DMS79 (cell line): ENCODE results near the gene ANKRD24.
"Not testable (repeated sequence)": the region's sequence is repeated elsewhere in the genome, so short reads cannot be mapped to it uniquely, and the experiment has no call there.

Source experiments
- DNase-seq: peaks from one replicate; lab custom pipeline; 2025; lab: John Stamatoyannopoulos, UW

The ANKRD24 gene

DNA sequence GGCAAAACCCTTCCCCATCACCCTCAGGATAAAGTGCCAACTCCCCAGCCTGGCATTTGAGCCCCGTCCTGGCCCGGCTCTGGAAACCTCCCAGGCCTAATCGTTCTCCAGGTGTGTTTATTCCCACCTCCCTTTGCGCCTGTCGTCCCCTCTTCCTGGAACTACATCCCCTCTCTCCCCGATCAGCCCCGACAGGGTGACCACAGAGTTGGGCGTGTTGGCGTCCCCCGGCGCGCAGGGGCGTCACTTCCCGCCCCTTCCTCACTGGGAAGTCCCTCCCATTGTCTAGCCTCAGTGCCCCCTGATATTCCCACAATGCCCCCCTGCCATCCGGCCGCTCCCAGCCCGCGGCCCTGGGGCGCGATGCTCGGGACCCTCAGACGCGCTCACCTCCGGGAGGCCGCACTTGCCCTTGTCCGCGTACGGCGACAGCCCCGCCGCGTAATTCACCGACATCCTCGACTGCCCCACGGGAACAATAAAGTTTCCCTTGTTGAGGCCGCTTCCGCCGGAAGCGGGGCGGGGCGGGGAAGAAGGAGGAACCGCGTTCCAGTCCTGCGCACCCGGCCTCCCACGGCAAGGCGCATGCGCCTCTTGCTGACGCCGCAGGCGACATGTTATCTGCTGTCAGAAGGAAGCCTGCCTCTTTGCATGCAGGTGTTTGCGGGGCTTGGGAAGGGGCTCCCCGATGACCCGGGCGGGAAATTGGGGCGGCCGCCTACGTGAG lies at the start of gene ANKRD24, which contains the start of gene SIRT6:
Gene ANKRD24, plus strand, starts transcription at position 606 of the 727 bp plus-strand sequence. CDS start 3,737 bp downstream, outside the sequence.
Gene SIRT6, minus strand, starts transcription at position 480 of the 727 bp plus-strand sequence. Its CDS starts 24 bp downstream, at position 456.
- DNase-seq = peak; percentile 89

GRCh38 chr19:4134351-4134750 lies 48.1 kb upstream of the ANKRD24 start:
- DNase-seq = no peak

- DNase-seq = not testable (repeated sequence)
These were observed 47.1 kb upstream of the ANKRD24 start for GRCh38 chr19:4135386-4135785.

GRCh38 chr19:4136680-4137088 lies 45.8 kb upstream of the ANKRD24 start:
- no peak for DNase-seq

GRCh38 chr19:4138445-4138844 lies 44.0 kb upstream of the ANKRD24 start:
- no peak for DNase-seq

GRCh38 chr19:4139614-4140236 lies 42.8 kb upstream of the ANKRD24 start:
- no peak for DNase-seq

DNA sequence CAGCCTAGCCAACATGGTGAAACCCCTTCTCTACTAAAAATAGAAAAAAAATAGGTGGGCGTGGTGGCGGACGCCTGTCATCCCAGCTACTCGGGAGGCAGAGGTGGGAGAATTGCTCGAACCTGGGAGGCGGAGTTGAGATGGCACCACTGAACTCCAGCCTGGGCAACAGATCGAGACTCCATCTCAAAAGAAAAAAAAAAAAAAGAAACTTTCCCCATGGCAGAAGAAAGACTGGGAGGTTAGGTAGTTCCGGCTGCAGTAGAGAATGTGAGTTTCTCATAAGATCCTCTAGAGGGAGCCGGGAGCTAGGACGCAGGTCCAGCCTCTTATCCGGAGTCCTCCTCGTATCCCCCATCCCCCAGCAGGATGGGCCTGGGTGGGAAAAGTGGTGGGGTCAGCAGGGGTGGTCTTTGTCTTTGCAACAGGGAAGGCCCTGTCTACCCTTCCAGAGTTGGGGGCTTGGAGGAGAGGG lies 42.2 kb upstream of the ANKRD24 start:
- DNase-seq = peak; percentile 16

DNA sequence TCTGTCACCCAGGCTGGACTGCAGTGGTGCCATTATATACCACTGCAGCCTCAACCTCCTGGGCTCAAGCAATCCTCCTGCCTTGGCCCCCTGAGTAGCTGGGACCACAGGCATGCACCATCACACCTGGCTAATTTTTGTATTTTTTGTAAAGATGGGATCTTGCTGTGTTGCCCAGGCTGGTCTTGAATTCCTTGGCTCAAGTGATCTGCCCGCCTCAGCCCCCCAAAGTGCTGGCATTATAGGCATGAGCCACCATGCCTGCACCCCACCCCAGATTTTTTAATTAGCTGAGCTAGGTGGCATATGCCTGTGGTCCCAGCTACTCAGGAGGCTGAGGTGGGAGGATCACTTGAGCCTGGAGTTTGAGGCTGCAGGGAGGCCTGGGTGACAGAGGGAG lies 39.6 kb upstream of the ANKRD24 start:
- not testable (repeated sequence) for DNase-seq

DNA sequence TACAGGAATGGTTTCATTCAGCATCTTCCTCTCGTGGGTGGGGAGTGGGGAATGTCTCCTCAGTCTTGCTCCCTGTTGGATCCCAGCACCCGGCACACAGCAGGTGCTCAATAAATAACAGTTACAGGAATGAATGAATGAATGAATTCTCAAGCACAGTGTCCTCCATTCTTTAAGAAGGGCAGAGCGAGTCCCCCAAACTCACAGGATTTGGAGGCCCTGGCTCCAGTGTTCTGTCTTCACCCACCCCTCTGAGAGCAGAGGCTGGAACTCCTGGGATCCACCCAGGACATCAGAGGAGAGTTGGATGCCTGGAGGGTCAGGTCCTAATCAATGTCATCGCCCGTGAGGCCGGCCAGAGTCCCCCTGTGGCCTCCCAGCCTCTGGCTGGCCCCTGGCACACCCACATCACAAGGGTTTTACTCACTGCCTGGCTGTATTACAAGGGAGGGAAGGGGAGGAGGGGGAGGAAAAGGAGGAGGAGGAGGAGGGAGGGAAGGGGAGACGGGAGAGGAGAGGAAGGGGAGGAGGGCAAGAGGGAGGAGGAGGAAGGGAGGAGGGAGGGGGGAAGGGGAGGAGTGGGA lies 37.7 kb upstream of the ANKRD24 start:
- no peak for DNase-seq

- no peak for DNase-seq
These were observed 32.8 kb upstream of the ANKRD24 start for GRCh38 chr19:4149518-4150288.

GRCh38 chr19:4151623-4152022 lies 30.9 kb upstream of the ANKRD24 start:
- no peak for DNase-seq

GRCh38 chr19:4152241-4152998 lies 30.1 kb upstream of the ANKRD24 start:
- DNase-seq = no peak

DNA sequence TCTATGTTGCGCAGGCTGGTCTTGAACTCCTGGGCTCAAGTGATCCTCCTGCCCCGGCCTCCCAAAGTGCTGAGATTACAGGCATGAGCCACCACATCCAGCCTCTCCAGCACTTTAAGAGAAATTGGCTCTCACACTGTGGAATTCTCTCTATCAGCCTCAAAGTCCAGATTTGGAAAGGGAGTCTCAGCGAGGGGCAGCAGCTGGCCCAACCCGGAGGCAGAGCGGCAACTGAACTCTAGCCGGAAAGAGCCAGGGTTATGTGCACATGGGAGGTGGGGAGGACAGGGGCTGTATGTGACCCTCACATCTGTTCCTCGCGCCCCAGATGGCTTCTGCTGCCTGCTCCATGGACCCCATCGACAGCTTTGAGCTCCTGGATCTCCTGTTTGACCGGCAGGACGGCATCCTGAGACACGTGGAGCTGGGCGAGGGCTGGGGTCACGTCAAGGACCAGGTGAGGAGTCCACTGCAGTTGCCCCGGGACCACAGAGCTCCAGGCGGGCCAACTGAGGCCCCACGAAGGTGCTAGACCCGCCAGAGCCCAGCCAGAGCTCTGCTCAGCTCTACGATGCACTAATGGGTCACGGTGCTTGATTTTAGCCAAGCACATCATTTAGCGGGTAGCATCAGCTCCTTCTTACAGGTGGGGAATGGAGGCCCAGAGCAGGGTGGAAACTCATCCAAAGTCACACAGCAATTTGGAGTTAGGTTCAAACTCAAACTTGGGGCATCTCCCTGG lies 27.7 kb upstream of the ANKRD24 start:
- DNase-seq = no peak

- no peak for DNase-seq
These were observed 25.3 kb upstream of the ANKRD24 start for GRCh38 chr19:4157164-4157563.

- not testable (repeated sequence) for DNase-seq
These were observed 24.5 kb upstream of the ANKRD24 start for GRCh38 chr19:4157971-4158370.

DNA sequence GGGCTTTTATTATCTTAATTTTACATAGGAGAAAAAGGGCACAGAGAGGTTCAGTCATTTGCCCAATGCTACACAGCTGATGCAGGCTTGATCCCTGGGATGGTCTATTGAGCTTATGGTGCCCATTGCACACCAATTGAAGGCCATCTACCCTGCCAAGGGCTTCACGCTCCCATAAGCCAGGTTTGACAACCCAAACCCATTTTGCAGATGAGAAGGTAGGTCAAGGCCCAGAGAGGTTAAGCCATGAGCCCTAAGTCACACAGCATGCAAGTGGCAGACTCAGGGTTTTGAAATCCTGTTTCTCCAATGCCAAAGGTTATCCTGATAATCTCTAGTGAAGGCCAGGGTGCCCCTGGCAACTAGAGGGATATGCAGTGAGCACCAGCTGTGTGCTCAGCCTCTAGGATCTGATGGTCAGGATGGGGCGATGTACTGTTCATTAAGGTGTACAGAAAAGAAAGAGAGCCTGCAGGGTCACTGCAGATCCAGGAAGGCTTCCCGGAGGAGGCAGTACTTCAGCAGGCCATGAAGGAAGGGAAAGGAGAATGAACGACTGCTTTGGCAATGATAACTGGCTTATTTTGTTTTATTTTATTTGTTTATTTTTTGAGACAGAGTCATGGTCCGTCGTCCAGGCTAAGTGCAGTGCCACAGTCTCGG lies 20.9 kb upstream of the ANKRD24 start:
- DNase-seq = no peak

- no peak for DNase-seq
These were observed 18.2 kb upstream of the ANKRD24 start for GRCh38 chr19:4164262-4164661.

DNA sequence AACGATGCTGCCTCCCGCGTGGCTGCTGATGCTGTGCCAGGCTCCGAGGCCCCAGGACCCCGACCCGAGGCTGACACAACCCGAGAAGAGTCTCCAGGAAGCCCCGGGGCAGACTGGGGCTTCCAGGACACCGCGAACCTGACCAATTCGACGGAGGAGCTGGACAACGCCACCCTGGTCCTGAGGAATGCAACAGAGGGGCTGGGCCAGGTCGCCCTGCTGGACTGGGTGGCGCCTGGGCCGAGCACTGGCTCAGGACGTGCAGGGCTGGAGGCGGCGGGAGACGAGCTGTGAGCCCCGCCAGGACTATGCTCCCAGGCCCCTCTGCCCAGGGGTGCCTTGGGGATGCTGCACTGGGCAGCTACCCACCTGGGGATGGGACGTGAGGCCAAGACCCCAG lies 10.8 kb upstream of the ANKRD24 start:
- no peak for DNase-seq

DNA sequence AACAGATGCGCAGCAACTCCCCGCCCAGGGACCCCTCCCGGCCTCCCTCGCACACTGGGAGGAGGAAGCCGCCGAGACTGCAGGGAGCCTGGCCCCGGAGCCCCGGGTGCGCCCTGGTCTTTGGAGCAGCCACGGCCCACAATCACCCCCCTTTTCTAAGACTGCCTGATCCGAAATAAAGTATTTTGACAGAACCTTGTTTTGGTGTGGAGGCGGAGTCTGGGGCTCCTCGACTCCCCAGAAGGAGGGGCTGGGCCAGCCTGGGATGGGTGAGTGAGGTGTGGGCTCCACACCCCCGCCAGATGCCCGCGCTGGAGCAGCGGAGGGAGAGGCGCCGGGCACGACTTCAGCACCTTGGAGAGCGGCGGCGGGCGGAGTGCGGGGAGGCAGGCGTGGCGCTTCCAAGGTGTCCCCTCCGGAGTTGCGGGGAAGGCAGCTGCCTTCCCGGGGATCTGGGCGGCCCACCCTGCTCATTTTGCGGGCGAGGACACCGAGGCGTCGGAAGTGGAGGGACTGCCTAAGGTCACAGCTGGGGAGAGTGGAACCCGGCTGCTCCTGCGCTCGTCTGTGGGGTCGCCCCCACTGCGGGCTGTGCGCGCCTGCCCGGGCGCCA lies 9.5 kb upstream of the ANKRD24 start:
- DNase-seq = no peak
